Measurements from ENCODE around the gene TTLL9. TPM values are rescaled to one million over a fixed set of nuclear protein-coding genes. Genes with fewer than 3 reads are reported as not detected.

Gene TTLL9
- total and polyA plus RNA-seq, 2 of the 13 experiments (the other 11 are each of a cell fraction or from before 2014, with no cell fraction given), result not detected

DNA sequence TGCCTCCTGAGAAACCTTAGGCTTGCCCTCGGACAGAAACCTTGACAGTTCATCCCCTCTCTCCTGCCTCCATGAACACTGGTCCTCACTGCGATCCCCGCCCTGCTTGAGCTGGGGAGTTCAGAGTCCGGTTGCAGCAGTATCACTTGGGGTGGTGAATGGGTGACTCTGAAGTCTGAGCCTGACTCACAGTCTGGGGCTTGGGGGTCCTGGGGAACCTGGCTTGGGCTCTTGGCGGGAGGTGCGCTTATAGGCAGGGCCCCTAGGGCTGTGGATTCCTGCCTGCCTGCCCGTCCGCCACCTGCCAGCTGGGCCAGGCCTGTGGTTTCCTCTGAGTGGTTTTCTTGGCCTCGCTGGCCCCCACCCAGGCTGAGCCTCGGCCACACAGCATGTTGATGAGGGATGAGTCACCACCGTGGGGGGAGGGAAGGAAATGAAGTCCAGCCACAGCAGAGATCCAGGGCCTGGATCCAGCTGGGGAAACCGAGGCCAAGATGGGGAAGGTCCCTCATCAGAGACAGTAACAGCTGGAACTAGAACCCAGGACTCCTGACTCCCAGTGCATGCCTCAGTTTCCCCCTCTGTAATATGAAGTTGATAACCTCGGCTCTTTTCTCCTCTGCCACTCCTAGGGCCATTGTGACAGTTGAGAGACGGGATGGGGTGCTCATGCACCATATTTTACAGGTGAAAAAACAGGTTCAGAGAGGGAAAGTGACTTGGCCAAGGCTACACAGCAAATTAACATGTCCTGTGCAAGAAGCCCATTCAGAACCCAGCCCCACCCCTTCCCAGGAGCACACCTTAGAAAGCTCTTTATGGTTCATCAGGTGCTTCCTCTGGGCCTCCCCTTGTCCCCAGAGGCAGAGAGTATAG lies 34.2 kb upstream of the TTLL9 start (continued):
- TF ChIP-seq, protein P1, sequence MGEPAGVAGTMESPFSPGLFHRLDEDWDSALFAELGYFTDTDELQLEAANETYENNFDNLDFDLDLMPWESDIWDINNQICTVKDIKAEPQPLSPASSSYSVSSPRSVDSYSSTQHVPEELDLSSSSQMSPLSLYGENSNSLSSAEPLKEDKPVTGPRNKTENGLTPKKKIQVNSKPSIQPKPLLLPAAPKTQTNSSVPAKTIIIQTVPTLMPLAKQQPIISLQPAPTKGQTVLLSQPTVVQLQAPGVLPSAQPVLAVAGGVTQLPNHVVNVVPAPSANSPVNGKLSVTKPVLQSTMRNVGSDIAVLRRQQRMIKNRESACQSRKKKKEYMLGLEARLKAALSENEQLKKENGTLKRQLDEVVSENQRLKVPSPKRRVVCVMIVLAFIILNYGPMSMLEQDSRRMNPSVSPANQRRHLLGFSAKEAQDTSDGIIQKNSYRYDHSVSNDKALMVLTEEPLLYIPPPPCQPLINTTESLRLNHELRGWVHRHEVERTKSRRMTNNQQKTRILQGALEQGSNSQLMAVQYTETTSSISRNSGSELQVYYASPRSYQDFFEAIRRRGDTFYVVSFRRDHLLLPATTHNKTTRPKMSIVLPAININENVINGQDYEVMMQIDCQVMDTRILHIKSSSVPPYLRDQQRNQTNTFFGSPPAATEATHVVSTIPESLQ (CRISPR knock-in tag; conservative IDR thresholded peaks at IDR 0.05), result no peak
- TF ChIP-seq NR2C2 (CRISPR knock-in tag; IDR thresholded peaks at IDR 0.05; ENCODE audit: borderline replicate concordance), result no peak
- TF ChIP-seq ARHGAP35 (CRISPR knock-in tag; IDR thresholded peaks at IDR 0.05; ENCODE audit: borderline replicate concordance), result no peak
- TF ChIP-seq IKZF1 (IDR thresholded peaks at IDR 0.05), result no peak
- no peak for TF ChIP-seq DR1 (CRISPR knock-in tag; IDR thresholded peaks at IDR 0.05)
- TF ChIP-seq ZNF432 (CRISPR knock-in tag; IDR thresholded peaks at IDR 0.05; ENCODE audit: borderline replicate concordance), result no peak
- TF ChIP-seq, protein P2, sequence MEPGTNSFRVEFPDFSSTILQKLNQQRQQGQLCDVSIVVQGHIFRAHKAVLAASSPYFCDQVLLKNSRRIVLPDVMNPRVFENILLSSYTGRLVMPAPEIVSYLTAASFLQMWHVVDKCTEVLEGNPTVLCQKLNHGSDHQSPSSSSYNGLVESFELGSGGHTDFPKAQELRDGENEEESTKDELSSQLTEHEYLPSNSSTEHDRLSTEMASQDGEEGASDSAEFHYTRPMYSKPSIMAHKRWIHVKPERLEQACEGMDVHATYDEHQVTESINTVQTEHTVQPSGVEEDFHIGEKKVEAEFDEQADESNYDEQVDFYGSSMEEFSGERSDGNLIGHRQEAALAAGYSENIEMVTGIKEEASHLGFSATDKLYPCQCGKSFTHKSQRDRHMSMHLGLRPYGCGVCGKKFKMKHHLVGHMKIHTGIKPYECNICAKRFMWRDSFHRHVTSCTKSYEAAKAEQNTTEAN (CRISPR knock-in tag; conservative IDR thresholded peaks at IDR 0.05), result no peak
- TF ChIP-seq ZC3H13 (CRISPR knock-in tag; IDR thresholded peaks at IDR 0.05), result no peak
- TF ChIP-seq, protein P3, sequence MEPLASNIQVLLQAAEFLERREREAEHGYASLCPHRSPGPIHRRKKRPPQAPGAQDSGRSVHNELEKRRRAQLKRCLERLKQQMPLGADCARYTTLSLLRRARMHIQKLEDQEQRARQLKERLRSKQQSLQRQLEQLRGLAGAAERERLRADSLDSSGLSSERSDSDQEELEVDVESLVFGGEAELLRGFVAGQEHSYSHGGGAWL (CRISPR knock-in tag; IDR thresholded peaks at IDR 0.05), result peak; percentile 20; the same call in 1 of the 2 replicates
- TF ChIP-seq PPARG (CRISPR knock-in tag; conservative IDR thresholded peaks at IDR 0.05), result no peak
- TF ChIP-seq SIX4 (CRISPR knock-in tag; IDR thresholded peaks at IDR 0.05), result no peak
- TF ChIP-seq, protein P4, sequence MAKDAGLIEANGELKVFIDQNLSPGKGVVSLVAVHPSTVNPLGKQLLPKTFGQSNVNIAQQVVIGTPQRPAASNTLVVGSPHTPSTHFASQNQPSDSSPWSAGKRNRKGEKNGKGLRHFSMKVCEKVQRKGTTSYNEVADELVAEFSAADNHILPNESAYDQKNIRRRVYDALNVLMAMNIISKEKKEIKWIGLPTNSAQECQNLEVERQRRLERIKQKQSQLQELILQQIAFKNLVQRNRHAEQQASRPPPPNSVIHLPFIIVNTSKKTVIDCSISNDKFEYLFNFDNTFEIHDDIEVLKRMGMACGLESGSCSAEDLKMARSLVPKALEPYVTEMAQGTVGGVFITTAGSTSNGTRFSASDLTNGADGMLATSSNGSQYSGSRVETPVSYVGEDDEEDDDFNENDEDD (CRISPR knock-in tag; IDR thresholded peaks at IDR 0.05; ENCODE audit: borderline replicate concordance), result no peak
- no peak; the same call in 1 of the 2 replicates for TF ChIP-seq RARA (CRISPR knock-in tag; IDR thresholded peaks at IDR 0.05)
- TF ChIP-seq ZNF816 (CRISPR knock-in tag; IDR thresholded peaks at IDR 0.05; ENCODE audit: borderline replicate concordance), result no peak
- no peak for TF ChIP-seq NKX3-1 (CRISPR knock-in tag; IDR thresholded peaks at IDR 0.05)
- TF ChIP-seq FOSL2 (CRISPR knock-in tag; IDR thresholded peaks at IDR 0.05), result peak; percentile 99
- TF ChIP-seq TCF7 (IDR thresholded peaks at IDR 0.05; ENCODE audit: low read depth), result no peak
- TF ChIP-seq ZFP90 (CRISPR knock-in tag; IDR thresholded peaks at IDR 0.05; ENCODE audit: borderline replicate concordance), result peak; percentile 26; the same call in 1 of the 2 replicates
- no peak for TF ChIP-seq NFIC (IDR thresholded peaks at IDR 0.05; ENCODE audit: low read length)
- TF ChIP-seq HNF4A (CRISPR knock-in tag; IDR thresholded peaks at IDR 0.05), result peak; percentile 74
- TF ChIP-seq SAFB2 (CRISPR knock-in tag; IDR thresholded peaks at IDR 0.05; ENCODE audit: borderline replicate concordance, low read depth), result no peak
- no peak for TF ChIP-seq SRSF4 (IDR thresholded peaks at IDR 0.05; ENCODE audit: low read depth, low read length, poor library complexity, severe bottlenecking)
- TF ChIP-seq ZNF230 (CRISPR knock-in tag; IDR thresholded peaks at IDR 0.05), result no peak
- TF ChIP-seq ZNF724P (CRISPR knock-in tag; IDR thresholded peaks at IDR 0.05; ENCODE audit: borderline replicate concordance), result no peak
- TF ChIP-seq CHD2 (IDR thresholded peaks at IDR 0.05; ENCODE audit: low read depth, low read length), result no peak
- TF ChIP-seq HNRNPH1 (optimal IDR thresholded peaks at IDR 0.05; ENCODE audit: low read depth, low read length), result no peak
- TF ChIP-seq NR1H2 (CRISPR knock-in tag; IDR thresholded peaks at IDR 0.05; ENCODE audit: borderline replicate concordance, low read depth), result no peak

Data from HepG2 (cell line).